Measurements from ENCODE around the gene PVR.
"Not testable (repeated sequence)": the region's sequence is repeated elsewhere in the genome, so short reads cannot be mapped to it uniquely, and the experiment has no call there.

The PVR gene

GRCh38 chr19:44706506-44707236, 63.0 kb downstream of the PVR start:
- Histone ChIP-seq H3K9me2 (replicated peaks; ENCODE audit: control insufficient read depth, low read length) (no peaks in the 10 kb centered on the region), H3K4me3 (ENCODE audit: low read length) (no peak overlapping the region), H3K27ac (ENCODE audit: low read depth, low read length) (no peak overlapping the region), H3K79me2 (ENCODE audit: control insufficient read depth, low read length) (no peaks in the 10 kb centered on the region), H3K9me3 (ENCODE audit: control insufficient read depth, insufficient read depth, low read length) (no peaks in the 10 kb centered on the region), H3K36me3 (ENCODE audit: control insufficient read depth, low read length) (no peaks in the 10 kb centered on the region), H3F3A (ENCODE audit: control insufficient read depth, insufficient read depth) (no peaks in the 10 kb centered on the region), H3K4me2 (ENCODE audit: low read length) (no peak overlapping the region), H3K4me1 (ENCODE audit: control insufficient read depth, low read length) (no peaks in the 10 kb centered on the region), H4K20me1 (ENCODE audit: control insufficient read depth, insufficient read depth, low read depth, low read length) (no peaks in the 10 kb centered on the region), H3K27me3 (ENCODE audit: control insufficient read depth, low read length) (no peaks in the 10 kb centered on the region)
- TF ChIP-seq EZH2phosphoT487 (IDR thresholded peaks at IDR 0.05; ENCODE audit: borderline replicate concordance, low read length) (no peak), CTCF (IDR thresholded peaks at IDR 0.05; ENCODE audit: low read depth, low read length, poor library complexity, severe bottlenecking) (no peak)

- no peaks in the 10 kb centered on the region for H3K27me3 ChIP-seq (ENCODE audit: control insufficient read depth, low read length)
- H3K9me3 ChIP-seq (ENCODE audit: control insufficient read depth, insufficient read depth, low read length) = no peaks in the 10 kb centered on the region
- H3K36me3 ChIP-seq (ENCODE audit: control insufficient read depth, low read length) = no peaks in the 10 kb centered on the region
- H4K20me1 ChIP-seq (ENCODE audit: control insufficient read depth, insufficient read depth, low read depth, low read length) = no peaks in the 10 kb centered on the region
- no peaks in the 10 kb centered on the region for H3K79me2 ChIP-seq (ENCODE audit: control insufficient read depth, low read length)
- H3K4me1 ChIP-seq (ENCODE audit: control insufficient read depth, low read length) = no peaks in the 10 kb centered on the region
- H3F3A ChIP-seq (ENCODE audit: control insufficient read depth, insufficient read depth) = no peaks in the 10 kb centered on the region
- H3K27ac ChIP-seq (ENCODE audit: low read depth, low read length) = no peak overlapping the region
- H3K9me2 ChIP-seq (replicated peaks; ENCODE audit: control insufficient read depth, low read length) = no peaks in the 10 kb centered on the region
- no peak overlapping the region for H3K4me3 ChIP-seq (ENCODE audit: low read length)
- H3K4me2 ChIP-seq (ENCODE audit: low read length) = no peak overlapping the region
- no peak for TF ChIP-seq CTCF (IDR thresholded peaks at IDR 0.05; ENCODE audit: low read depth, low read length, poor library complexity, severe bottlenecking)
- TF ChIP-seq EZH2phosphoT487 (IDR thresholded peaks at IDR 0.05; ENCODE audit: borderline replicate concordance, low read length) = no peak
Measured at GRCh38 chr19:44707794-44708193, 64.1 kb downstream of the PVR start.

- Histone ChIP-seq H3K36me3 (ENCODE audit: control insufficient read depth, low read length) (no peaks in the 10 kb centered on the region), H3K4me2 (ENCODE audit: low read length) (no peak overlapping the region), H4K20me1 (ENCODE audit: control insufficient read depth, insufficient read depth, low read depth, low read length) (no peaks in the 10 kb centered on the region), H3K4me1 (ENCODE audit: control insufficient read depth, low read length) (no peaks in the 10 kb centered on the region), H3K9me2 (replicated peaks; ENCODE audit: control insufficient read depth, low read length) (no peaks in the 10 kb centered on the region), H3K27ac (ENCODE audit: low read depth, low read length) (no peak overlapping the region), H3K4me3 (ENCODE audit: low read length) (no peak overlapping the region), H3F3A (ENCODE audit: control insufficient read depth, insufficient read depth) (no peaks in the 10 kb centered on the region), H3K9me3 (ENCODE audit: control insufficient read depth, insufficient read depth, low read length) (no peaks in the 10 kb centered on the region), H3K27me3 (ENCODE audit: control insufficient read depth, low read length) (no peaks in the 10 kb centered on the region), H3K79me2 (ENCODE audit: control insufficient read depth, low read length) (no peaks in the 10 kb centered on the region)
- no peak for TF ChIP-seq EZH2phosphoT487 (IDR thresholded peaks at IDR 0.05; ENCODE audit: borderline replicate concordance, low read length)
- TF ChIP-seq CTCF (IDR thresholded peaks at IDR 0.05; ENCODE audit: low read depth, low read length, poor library complexity, severe bottlenecking) = no peak
Measured at GRCh38 chr19:44708940-44709339, 65.2 kb downstream of the PVR start.

- not testable (repeated sequence) for H3F3A ChIP-seq (ENCODE audit: control insufficient read depth, insufficient read depth); H3K9me3 ChIP-seq (ENCODE audit: control insufficient read depth, insufficient read depth, low read length); H3K4me3 ChIP-seq (ENCODE audit: low read length); H3K36me3 ChIP-seq (ENCODE audit: control insufficient read depth, low read length); H3K9me2 ChIP-seq (replicated peaks; ENCODE audit: control insufficient read depth, low read length); H4K20me1 ChIP-seq (ENCODE audit: control insufficient read depth, insufficient read depth, low read depth, low read length); H3K27ac ChIP-seq (ENCODE audit: low read depth, low read length); H3K27me3 ChIP-seq (ENCODE audit: control insufficient read depth, low read length); H3K79me2 ChIP-seq (ENCODE audit: control insufficient read depth, low read length); H3K4me1 ChIP-seq (ENCODE audit: control insufficient read depth, low read length); H3K4me2 ChIP-seq (ENCODE audit: low read length)
Measured at GRCh38 chr19:44709434-44710266, 65.9 kb downstream of the PVR start.

Data from DOHH2 (cell line).